Measurements from ENCODE around the gene CDH11.

- TF ChIP-seq FOXM1 (IDR thresholded peaks at IDR 0.05; ENCODE audit: borderline replicate concordance) = no peak
- TF ChIP-seq BHLHE40 (IDR thresholded peaks at IDR 0.05; ENCODE audit: borderline replicate concordance) = no peak
These were observed 125.2 kb downstream of the CDH11 start for GRCh38 chr16:64996641-64997040.

All from HEK293T (cell line).